ENCODE data around the gene C1QTNF9. TPM values are rescaled to one million over a fixed set of nuclear protein-coding genes. Genes with fewer than 3 reads are reported as not detected.

C1QTNF9 gene
- total and polyA plus RNA-seq, 4 donors = 0.10 to 0.25 (median 0.19) TPM; not detected in 1

DNA sequence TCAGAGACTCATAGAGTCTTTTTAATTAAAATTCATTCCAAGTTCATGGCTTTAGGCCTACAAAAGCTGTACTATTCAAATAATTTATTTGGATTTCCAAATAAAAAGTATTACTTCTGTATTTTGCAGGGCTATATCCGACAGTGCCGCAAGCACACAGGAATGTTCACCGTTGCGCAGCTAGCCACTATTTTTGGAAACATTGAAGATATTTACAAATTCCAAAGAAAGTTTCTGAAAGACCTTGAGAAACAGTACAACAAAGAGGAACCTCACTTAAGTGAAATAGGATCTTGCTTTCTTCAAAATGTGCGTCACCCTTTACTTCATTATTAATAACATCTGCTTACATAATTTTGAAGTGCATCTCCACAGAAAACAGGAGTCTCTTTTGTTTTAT, 20.5 kb upstream of the C1QTNF9 start:
- H3K9ac ChIP-seq (ENCODE audit: low read depth in 1 of 2, low read length in 2 of 2) = no peak overlapping the region
- DNase-seq (ENCODE audit: low spot score) = no peak
- H3K27ac ChIP-seq (ENCODE audit: low read depth in 1 of 2, low read length in 2 of 2) = no peak overlapping the region

DNA sequence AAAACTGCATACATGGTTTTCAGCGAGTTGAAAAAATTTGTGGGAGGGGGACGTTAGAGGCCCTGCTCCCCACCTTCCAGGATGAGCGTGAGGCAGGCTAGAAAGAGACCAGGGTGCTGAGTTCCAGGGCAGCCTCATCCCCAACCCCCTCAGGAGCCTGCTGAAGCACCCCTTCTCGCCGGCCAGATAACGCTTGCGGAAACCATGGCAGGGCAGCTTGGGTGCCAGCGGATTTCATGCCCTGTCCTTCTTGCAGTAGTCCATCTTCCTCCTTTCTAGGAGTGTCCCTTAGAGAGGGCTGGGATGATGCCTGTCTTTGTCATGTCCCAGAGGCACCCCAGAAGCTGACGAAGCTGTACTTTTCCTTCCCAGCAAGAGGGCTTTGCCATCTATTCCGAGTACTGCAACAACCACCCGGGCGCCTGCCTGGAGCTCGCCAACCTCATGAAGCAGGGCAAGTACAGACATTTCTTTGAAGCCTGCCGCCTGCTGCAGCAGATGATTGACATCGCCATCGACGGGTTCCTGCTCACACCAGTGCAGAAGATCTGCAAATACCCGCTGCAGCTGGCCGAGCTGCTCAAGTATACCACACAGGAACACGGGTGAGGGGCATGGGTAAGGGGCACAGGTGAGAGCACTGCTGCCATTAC, 19.0 kb upstream of the C1QTNF9 start:
- Histone ChIP-seq H3K9me3 (ENCODE audit: control insufficient read depth in 4 of 4, low read length in 3 of 4) (no peaks in the 10 kb centered on the region), H3K27ac (ENCODE audit: low read depth in 1 of 2, low read length in 2 of 2) (no peak overlapping the region), H3K36me3 (ENCODE audit: control insufficient read depth in 4 of 4, insufficient read depth in 3 of 4, low read depth in 1 of 4, low read length in 3 of 4) (peaks cover 30 to 87% (median 76%) of the 10 kb centered on the region in 4 donors), H3K4me1 (ENCODE audit: control insufficient read depth in 4 of 4, insufficient read depth in 4 of 4, low read length in 3 of 4) (no peaks in the 10 kb centered on the region), H3K4me3 (ENCODE audit: low read depth in 1 of 3, low read length in 3 of 3) (no peak overlapping the region), H3K27me3 (ENCODE audit: control insufficient read depth in 4 of 4, insufficient read depth in 4 of 4, low read length in 3 of 4) (no peaks in the 10 kb centered on the region), H3K9ac (ENCODE audit: low read depth in 1 of 2, low read length in 2 of 2) (no peak overlapping the region)
- 96% methylated on average over 20 of the region's 20 CpGs for WGBS
- DNase-seq (ENCODE audit: low spot score) = no peak
- TF ChIP-seq JUND (IDR thresholded peaks at IDR 0.05) = no peak
- TF ChIP-seq SP1 (IDR thresholded peaks at IDR 0.05) = no peak
- TF ChIP-seq FOXA2 (IDR thresholded peaks at IDR 0.05) = no peak
- TF ChIP-seq, protein P1, sequence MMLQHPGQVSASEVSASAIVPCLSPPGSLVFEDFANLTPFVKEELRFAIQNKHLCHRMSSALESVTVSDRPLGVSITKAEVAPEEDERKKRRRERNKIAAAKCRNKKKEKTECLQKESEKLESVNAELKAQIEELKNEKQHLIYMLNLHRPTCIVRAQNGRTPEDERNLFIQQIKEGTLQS (IDR thresholded peaks at IDR 0.05) = no peak
- TF ChIP-seq EGR1 (IDR thresholded peaks at IDR 0.05; ENCODE audit: low read depth in 2 of 2) = no peak
- no peak for TF ChIP-seq REST (IDR thresholded peaks at IDR 0.05)
- no peak for TF ChIP-seq FOXA1 (IDR thresholded peaks at IDR 0.05)
- TF ChIP-seq TAF1 (conservative IDR thresholded peaks at IDR 0.05) = no peak
- TF ChIP-seq CTCF (IDR thresholded peaks at IDR 0.05; ENCODE audit: low read depth, low read length, missing input control) = no peak

More for the DNA sequence above, 20.5 kb upstream of the C1QTNF9 start:
- no peaks in the 10 kb centered on the region for H3K9me3 ChIP-seq (ENCODE audit: control insufficient read depth in 4 of 4, low read length in 3 of 4)
- no peak for TF ChIP-seq TAF1 (conservative IDR thresholded peaks at IDR 0.05)
- TF ChIP-seq, protein P2, sequence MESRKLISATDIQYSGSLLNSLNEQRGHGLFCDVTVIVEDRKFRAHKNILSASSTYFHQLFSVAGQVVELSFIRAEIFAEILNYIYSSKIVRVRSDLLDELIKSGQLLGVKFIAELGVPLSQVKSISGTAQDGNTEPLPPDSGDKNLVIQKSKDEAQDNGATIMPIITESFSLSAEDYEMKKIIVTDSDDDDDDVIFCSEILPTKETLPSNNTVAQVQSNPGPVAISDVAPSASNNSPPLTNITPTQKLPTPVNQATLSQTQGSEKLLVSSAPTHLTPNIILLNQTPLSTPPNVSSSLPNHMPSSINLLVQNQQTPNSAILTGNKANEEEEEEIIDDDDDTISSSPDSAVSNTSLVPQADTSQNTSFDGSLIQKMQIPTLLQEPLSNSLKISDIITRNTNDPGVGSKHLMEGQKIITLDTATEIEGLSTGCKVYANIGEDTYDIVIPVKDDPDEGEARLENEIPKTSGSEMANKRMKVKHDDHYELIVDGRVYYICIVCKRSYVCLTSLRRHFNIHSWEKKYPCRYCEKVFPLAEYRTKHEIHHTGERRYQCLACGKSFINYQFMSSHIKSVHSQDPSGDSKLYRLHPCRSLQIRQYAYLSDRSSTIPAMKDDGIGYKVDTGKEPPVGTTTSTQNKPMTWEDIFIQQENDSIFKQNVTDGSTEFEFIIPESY (IDR thresholded peaks at IDR 0.05) = no peak
- TF ChIP-seq YY1 (IDR thresholded peaks at IDR 0.05) = no peak
- TF ChIP-seq GABPA (IDR thresholded peaks at IDR 0.05 in 1 of 2, conservative IDR thresholded peaks at IDR 0.05 in 1 of 2) = no peak
- H3K4me1 ChIP-seq (ENCODE audit: control insufficient read depth in 4 of 4, insufficient read depth in 4 of 4, low read length in 3 of 4) = no peaks in the 10 kb centered on the region
- H3K27me3 ChIP-seq (ENCODE audit: control insufficient read depth in 4 of 4, insufficient read depth in 4 of 4, low read length in 3 of 4) = no peaks in the 10 kb centered on the region
- no peak overlapping the region for H3K4me3 ChIP-seq (ENCODE audit: low read depth in 1 of 3, low read length in 3 of 3)
- peaks cover 31 to 86% (median 76%) of the 10 kb centered on the region in 4 donors for H3K36me3 ChIP-seq (ENCODE audit: control insufficient read depth in 4 of 4, insufficient read depth in 3 of 4, low read depth in 1 of 4, low read length in 3 of 4)
- 92% methylated on average over 5 of the region's 5 CpGs for WGBS

Data from liver (tissue), 9 donors.